Measurements from ENCODE around the gene PCBP1. TPM values are rescaled to one million over a fixed set of nuclear protein-coding genes. Genes with fewer than 3 reads are reported as not detected.

The PCBP1 gene
- total and polyA plus RNA-seq, 2 donors (not counting 1 experiment from before 2014, with no cell fraction given), result 42.1 to 104 TPM

DNA sequence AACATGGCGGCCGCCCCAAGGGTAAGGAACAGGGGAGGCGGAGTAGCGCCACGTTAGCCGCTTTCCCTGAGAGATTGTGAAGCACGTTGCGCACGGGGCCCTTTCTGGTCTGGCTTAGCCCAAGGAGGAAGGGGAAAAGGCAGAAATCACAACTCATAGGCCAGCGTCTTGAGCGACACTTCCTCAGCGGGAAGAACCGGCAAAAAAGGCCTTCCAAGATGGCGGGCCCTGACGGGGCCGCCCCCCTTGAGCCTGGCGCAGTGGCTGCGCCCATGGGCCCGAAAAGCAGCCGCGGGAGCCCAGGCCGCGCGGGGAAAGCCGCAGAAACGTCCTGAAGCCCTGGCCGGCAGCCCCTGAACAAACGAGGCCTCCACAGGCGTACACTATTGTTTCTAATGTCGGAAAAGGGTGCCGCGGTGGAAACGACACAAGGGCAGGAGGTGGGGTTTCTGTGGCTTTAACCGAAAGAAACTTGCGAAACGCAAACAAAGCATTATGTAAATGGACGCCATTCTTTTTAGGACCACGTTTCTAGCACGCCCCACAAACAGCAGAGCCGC, 919 bp upstream of the PCBP1 start:
- Histone ChIP-seq H3K4me1 (ENCODE audit: control insufficient read depth, extremely low read depth, insufficient read depth, low read length) (peaks cover 10% of the 10 kb centered on the region), H3K4me3 (replicated peaks in 1 of 4; ENCODE audit: control extremely low read depth in 1 of 4, insufficient read depth in 1 of 4, low read depth in 3 of 4, low read length in 4 of 4) (peak overlapping the region; percentile 52 to 95 (median 63)), H3K27me3 (ENCODE audit: control insufficient read depth, insufficient read depth, low read length) (no peaks in the 10 kb centered on the region), H3K9me3 (ENCODE audit: control insufficient read depth, insufficient read depth, low read depth, low read length) (no peaks in the 10 kb centered on the region), H3K9ac (ENCODE audit: insufficient read depth, low read length) (peak overlapping the region; percentile 79), H4K20me1 (ENCODE audit: control insufficient read depth, extremely low read depth, insufficient read depth, low read length) (no peaks in the 10 kb centered on the region), H3K36me3 (ENCODE audit: control insufficient read depth, insufficient read depth, low read length) (peaks cover 11% of the 10 kb centered on the region), H2AFZ (ENCODE audit: low read length) (peak overlapping the region; percentile 94), H3K79me2 (ENCODE audit: control insufficient read depth, insufficient read depth, low read length) (peaks cover 31% of the 10 kb centered on the region), H3K27ac (ENCODE audit: insufficient read depth, low read length) (peak overlapping the region; percentile 100), H3K4me2 (ENCODE audit: extremely low read depth, insufficient read depth, low read length) (peak overlapping the region; percentile 86)
- TF ChIP-seq EZH2 (IDR thresholded peaks at IDR 0.05; ENCODE audit: low read length, missing control alignments), result no peak
- TF ChIP-seq, protein P1, sequence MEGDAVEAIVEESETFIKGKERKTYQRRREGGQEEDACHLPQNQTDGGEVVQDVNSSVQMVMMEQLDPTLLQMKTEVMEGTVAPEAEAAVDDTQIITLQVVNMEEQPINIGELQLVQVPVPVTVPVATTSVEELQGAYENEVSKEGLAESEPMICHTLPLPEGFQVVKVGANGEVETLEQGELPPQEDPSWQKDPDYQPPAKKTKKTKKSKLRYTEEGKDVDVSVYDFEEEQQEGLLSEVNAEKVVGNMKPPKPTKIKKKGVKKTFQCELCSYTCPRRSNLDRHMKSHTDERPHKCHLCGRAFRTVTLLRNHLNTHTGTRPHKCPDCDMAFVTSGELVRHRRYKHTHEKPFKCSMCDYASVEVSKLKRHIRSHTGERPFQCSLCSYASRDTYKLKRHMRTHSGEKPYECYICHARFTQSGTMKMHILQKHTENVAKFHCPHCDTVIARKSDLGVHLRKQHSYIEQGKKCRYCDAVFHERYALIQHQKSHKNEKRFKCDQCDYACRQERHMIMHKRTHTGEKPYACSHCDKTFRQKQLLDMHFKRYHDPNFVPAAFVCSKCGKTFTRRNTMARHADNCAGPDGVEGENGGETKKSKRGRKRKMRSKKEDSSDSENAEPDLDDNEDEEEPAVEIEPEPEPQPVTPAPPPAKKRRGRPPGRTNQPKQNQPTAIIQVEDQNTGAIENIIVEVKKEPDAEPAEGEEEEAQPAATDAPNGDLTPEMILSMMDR (conservative IDR thresholded peaks at IDR 0.05 in 1 of 2, IDR thresholded peaks at IDR 0.05 in 1 of 2; ENCODE audit: low read depth in 1 of 2, low read length in 2 of 2), result no peak
- peak; percentile 83 to 93 for DNase-seq (ENCODE audit: low read depth in 2 of 2)

DNA sequence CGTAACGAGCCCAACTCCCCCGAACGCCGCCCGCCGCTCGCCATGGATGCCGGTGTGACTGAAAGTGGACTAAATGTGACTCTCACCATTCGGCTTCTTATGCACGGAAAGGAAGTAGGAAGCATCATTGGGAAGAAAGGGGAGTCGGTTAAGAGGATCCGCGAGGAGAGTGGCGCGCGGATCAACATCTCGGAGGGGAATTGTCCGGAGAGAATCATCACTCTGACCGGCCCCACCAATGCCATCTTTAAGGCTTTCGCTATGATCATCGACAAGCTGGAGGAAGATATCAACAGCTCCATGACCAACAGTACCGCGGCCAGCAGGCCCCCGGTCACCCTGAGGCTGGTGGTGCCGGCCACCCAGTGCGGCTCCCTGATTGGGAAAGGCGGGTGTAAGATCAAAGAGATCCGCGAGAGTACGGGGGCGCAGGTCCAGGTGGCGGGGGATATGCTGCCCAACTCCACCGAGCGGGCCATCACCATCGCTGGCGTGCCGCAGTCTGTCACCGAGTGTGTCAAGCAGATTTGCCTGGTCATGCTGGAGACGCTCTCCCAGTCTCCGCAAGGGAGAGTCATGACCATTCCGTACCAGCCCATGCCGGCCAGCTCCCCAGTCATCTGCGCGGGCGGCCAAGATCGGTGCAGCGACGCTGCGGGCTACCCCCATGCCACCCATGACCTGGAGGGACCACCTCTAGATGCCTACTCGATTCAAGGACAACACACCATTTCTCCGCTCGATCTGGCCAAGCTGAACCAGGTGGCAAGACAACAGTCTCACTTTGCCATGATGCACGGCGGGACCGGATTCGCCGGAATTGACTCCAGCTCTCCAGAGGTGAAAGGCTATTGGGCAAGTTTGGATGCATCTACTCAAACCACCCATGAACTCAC, 673 bp downstream of the PCBP1 start:
- H2AFZ ChIP-seq (ENCODE audit: low read length), result no peak overlapping the region
- TF ChIP-seq, protein P1 (conservative IDR thresholded peaks at IDR 0.05 in 1 of 2, IDR thresholded peaks at IDR 0.05 in 1 of 2; ENCODE audit: low read depth in 1 of 2, low read length in 2 of 2), result no peak
- no peak for TF ChIP-seq EZH2 (IDR thresholded peaks at IDR 0.05; ENCODE audit: low read length, missing control alignments)
- H3K27ac ChIP-seq (ENCODE audit: insufficient read depth, low read length), result peak overlapping the region; percentile 99
- H3K36me3 ChIP-seq (ENCODE audit: control insufficient read depth, insufficient read depth, low read length), result peaks cover 11% of the 10 kb centered on the region
- H3K9me3 ChIP-seq (ENCODE audit: control insufficient read depth, insufficient read depth, low read depth, low read length), result no peaks in the 10 kb centered on the region
- peak; percentile 55 to 56 for DNase-seq (ENCODE audit: low read depth in 2 of 2)
- H3K4me1 ChIP-seq (ENCODE audit: control insufficient read depth, extremely low read depth, insufficient read depth, low read length), result peaks cover 10% of the 10 kb centered on the region
- no peaks in the 10 kb centered on the region for H4K20me1 ChIP-seq (ENCODE audit: control insufficient read depth, extremely low read depth, insufficient read depth, low read length)
- H3K4me2 ChIP-seq (ENCODE audit: extremely low read depth, insufficient read depth, low read length), result peak overlapping the region; percentile 99
- H3K4me3 ChIP-seq (replicated peaks in 1 of 4; ENCODE audit: control extremely low read depth in 1 of 4, insufficient read depth in 1 of 4, low read depth in 3 of 4, low read length in 4 of 4), result peak overlapping the region; percentile 79 to 98 (median 88)
- no peaks in the 10 kb centered on the region for H3K27me3 ChIP-seq (ENCODE audit: control insufficient read depth, insufficient read depth, low read length)
- H3K79me2 ChIP-seq (ENCODE audit: control insufficient read depth, insufficient read depth, low read length), result peaks cover 31% of the 10 kb centered on the region
- H3K9ac ChIP-seq (ENCODE audit: insufficient read depth, low read length), result peak overlapping the region; percentile 89

DNA sequence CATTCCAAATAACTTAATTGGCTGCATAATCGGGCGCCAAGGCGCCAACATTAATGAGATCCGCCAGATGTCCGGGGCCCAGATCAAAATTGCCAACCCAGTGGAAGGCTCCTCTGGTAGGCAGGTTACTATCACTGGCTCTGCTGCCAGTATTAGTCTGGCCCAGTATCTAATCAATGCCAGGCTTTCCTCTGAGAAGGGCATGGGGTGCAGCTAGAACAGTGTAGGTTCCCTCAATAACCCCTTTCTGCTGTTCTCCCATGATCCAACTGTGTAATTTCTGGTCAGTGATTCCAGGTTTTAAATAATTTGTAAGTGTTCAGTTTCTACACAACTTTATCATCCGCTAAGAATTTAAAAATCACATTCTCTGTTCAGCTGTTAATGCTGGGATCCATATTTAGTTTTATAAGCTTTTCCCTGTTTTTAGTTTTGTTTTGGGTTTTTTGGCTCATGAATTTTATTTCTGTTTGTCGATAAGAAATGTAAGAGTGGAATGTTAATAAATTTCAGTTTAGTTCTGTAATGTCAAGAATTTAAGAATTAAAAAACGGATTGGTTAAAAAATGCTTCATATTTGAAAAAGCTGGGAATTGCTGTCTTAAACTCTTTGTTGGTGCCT, 1.4 kb downstream of the PCBP1 start:
- H3K4me1 ChIP-seq (ENCODE audit: control insufficient read depth, extremely low read depth, insufficient read depth, low read length), result peaks cover 10% of the 10 kb centered on the region
- peak overlapping the region; percentile 99 for H3K4me2 ChIP-seq (ENCODE audit: extremely low read depth, insufficient read depth, low read length)
- no peaks in the 10 kb centered on the region for H3K9me3 ChIP-seq (ENCODE audit: control insufficient read depth, insufficient read depth, low read depth, low read length)
- no peak for TF ChIP-seq EZH2 (IDR thresholded peaks at IDR 0.05; ENCODE audit: low read length, missing control alignments)
- TF ChIP-seq, protein P1 (conservative IDR thresholded peaks at IDR 0.05 in 1 of 2, IDR thresholded peaks at IDR 0.05 in 1 of 2; ENCODE audit: low read depth in 1 of 2, low read length in 2 of 2), result no peak
- no peaks in the 10 kb centered on the region for H3K27me3 ChIP-seq (ENCODE audit: control insufficient read depth, insufficient read depth, low read length)
- H2AFZ ChIP-seq (ENCODE audit: low read length), result no peak overlapping the region
- H3K9ac ChIP-seq (ENCODE audit: insufficient read depth, low read length), result peak overlapping the region; percentile 89
- H3K27ac ChIP-seq (ENCODE audit: insufficient read depth, low read length), result peak overlapping the region; percentile 99
- no peak for DNase-seq (ENCODE audit: low read depth in 2 of 2)
- peaks cover 8% of the 10 kb centered on the region for H3K36me3 ChIP-seq (ENCODE audit: control insufficient read depth, insufficient read depth, low read length)
- no peaks in the 10 kb centered on the region for H4K20me1 ChIP-seq (ENCODE audit: control insufficient read depth, extremely low read depth, insufficient read depth, low read length)
- H3K79me2 ChIP-seq (ENCODE audit: control insufficient read depth, insufficient read depth, low read length), result peaks cover 31% of the 10 kb centered on the region
- H3K4me3 ChIP-seq (replicated peaks in 1 of 4; ENCODE audit: control extremely low read depth in 1 of 4, insufficient read depth in 1 of 4, low read depth in 3 of 4, low read length in 4 of 4), result peak overlapping the region; percentile 79 to 98 (median 88)

Data from fibroblast of lung (primary cell).